Vagina (tissue), 2 donors: ENCODE measurements around the gene AGER. TPM values are rescaled to one million over a fixed set of nuclear protein-coding genes. Genes with fewer than 3 reads are reported as not detected.

Experiments
- DNase-seq, 2 donors: peaks; one replicate each; pipeline ENCODE4 v3.0.0-alpha.2; 2017; ENCODE audit errors: extremely low spot score in 2 of 2
- H3K27ac ChIP-seq: fragments of 200-600 bp; sonication (generic); one replicate; pipeline ENCODE4 v1.5.1; 2019
- H3K27me3 ChIP-seq: fragments of 200-600 bp; sonication (generic); one replicate; pipeline ENCODE4 v1.5.1; 2019
- H3K36me3 ChIP-seq, 2 donors: fragments of 200-600 bp; sonication (generic); one replicate each; pipeline ENCODE4 v1.5.1; 2017 to 2019
- H3K4me1 ChIP-seq: fragments of 200-600 bp; sonication (generic); one replicate; pipeline ENCODE4 v1.5.1; 2019
- H3K4me3 ChIP-seq, 2 donors: fragments of 200-600 bp; sonication (generic); 1 replicate in 1 of 2; 2 replicates in 1 of 2; pipeline ENCODE4 v1.5.1; 2016 to 2019
- H3K9me3 ChIP-seq: fragments of 200-600 bp; sonication (generic); one replicate; pipeline ENCODE4 v1.5.1; 2019
- CTCF ChIP-seq, 3 experiments: fragments of 450-650 bp in 2 of 3; fragments of 200-600 bp in 1 of 3; sonication (generic) in 1 of 3; IDR thresholded peaks; one replicate each; pipeline ENCODE4 v1.5.1; 2017 to 2019; ENCODE audit warnings: antibody characterized with exemption in 3 of 3, mild to moderate bottlenecking in 2 of 3, moderate library complexity in 2 of 3
- POLR2A ChIP-seq, 2 donors: fragments of 450-650 bp; IDR thresholded peaks; one replicate each; pipeline ENCODE4 v1.6.1; 2017; ENCODE audit warnings: antibody characterized with exemption in 2 of 2, mild to moderate bottlenecking in 2 of 2, moderate library complexity in 2 of 2
- POLR2AphosphoS5 ChIP-seq, 2 donors: sonication (generic); formaldehyde crosslinking; IDR thresholded peaks; one replicate each; pipeline ENCODE4 v1.9.0; 2017; ENCODE audit warnings: antibody characterized with exemption in 2 of 2, mild to moderate bottlenecking in 2 of 2, low read depth in 1 of 2; ENCODE audit not compliant: insufficient read depth in 1 of 2
- intact Hi-C: fragments of 100-400 bp; cut with DNase I; formaldehyde crosslinking; loops from one replicate; pipeline ENCODE4 v1.15.1; 2023
- total RNA-seq: library from RNA; depleted of rRNA; stranded (reverse); fragments of >200 nt; gene quantifications from one replicate; pipeline ENCODE4 v1.2.3, GENCODE V29; 2016

The AGER gene
- total RNA-seq: 8.1 TPM

DNA sequence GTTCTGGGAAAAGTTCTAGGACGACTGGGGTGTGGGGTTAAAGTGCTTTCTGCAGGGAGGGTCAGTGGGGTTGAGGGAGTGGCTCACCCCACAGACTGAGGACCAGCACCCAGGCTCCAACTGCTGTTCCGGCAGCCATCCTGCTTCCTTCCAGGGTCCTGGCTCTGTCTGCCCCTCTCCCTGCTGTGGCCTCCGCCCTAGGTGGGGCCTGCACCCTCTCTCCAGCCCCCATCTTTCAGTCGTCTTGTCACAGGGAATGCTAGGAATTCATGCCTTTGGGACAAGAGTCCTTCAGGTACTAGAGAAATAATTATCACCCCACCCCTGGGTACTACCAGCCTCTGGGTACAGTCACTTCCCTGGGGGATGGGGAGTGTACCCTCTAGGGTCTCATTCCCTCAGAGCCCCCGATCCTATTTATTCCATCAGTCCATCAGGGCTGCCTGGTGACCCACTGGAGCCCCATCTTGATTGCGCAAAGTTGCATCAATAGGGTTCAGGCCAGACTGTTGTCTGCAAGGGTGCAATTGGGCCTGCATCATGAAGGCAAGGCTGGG, at the start of gene AGER:
Gene AGER, minus strand, starts transcription at position 170 of the 557 bp plus-strand sequence. Its CDS starts 31 bp downstream, at position 139.
- no peaks in the 10 kb centered on the region for H3K9me3 ChIP-seq
- H3K27me3 ChIP-seq: no peaks in the 10 kb centered on the region
- peak within 1 kb of the TSS; percentile 99 for H3K27ac ChIP-seq
- DNase-seq: no peak
- H3K36me3 ChIP-seq: peaks cover 0 to 29% of the 10 kb centered on the region in 2 donors
- TF ChIP-seq POLR2A (IDR thresholded peaks at IDR 0.05) (no peak), CTCF (IDR thresholded peaks at IDR 0.05) (no peak), POLR2AphosphoS5 (IDR thresholded peaks at IDR 0.05; ENCODE audit: insufficient read depth in 1 of 2, low read depth in 1 of 2) (no peak)
- peaks cover 52% of the 10 kb centered on the region for H3K4me1 ChIP-seq
- H3K4me3 ChIP-seq: no peak within 1 kb of the TSS
- intact Hi-C loops: loop anchor here (10.0 kb wide), 1 partner anchor 1021 kb away; the partner anchor contains the start of genes HSD17B8, RING1, RXRB and SLC39A7

- intact Hi-C loops: no loop called here
- H3K27me3 ChIP-seq: no peaks in the 10 kb centered on the region
- no peak overlapping the region for H3K27ac ChIP-seq
- H3K9me3 ChIP-seq: no peaks in the 10 kb centered on the region
- TF ChIP-seq POLR2A (IDR thresholded peaks at IDR 0.05) (no peak), CTCF (IDR thresholded peaks at IDR 0.05) (no peak), POLR2AphosphoS5 (IDR thresholded peaks at IDR 0.05; ENCODE audit: insufficient read depth in 1 of 2, low read depth in 1 of 2) (no peak)
- H3K36me3 ChIP-seq: no peaks in the 10 kb centered on the region
- H3K4me3 ChIP-seq: no peak overlapping the region
- DNase-seq: no peak
- H3K4me1 ChIP-seq: no peaks in the 10 kb centered on the region
These were observed 42.4 kb upstream of the AGER start for GRCh38 chr6:32226434-32226833.

GRCh38 chr6:32224696-32225095, 40.6 kb upstream of the AGER start:
- intact Hi-C loops: no loop called here
- Histone ChIP-seq H3K36me3 (no peaks in the 10 kb centered on the region), H3K4me1 (no peaks in the 10 kb centered on the region), H3K9me3 (no peaks in the 10 kb centered on the region), H3K27me3 (no peaks in the 10 kb centered on the region), H3K4me3 (no peak overlapping the region), H3K27ac (no peak overlapping the region)
- no peak for TF ChIP-seq POLR2AphosphoS5 (IDR thresholded peaks at IDR 0.05; ENCODE audit: insufficient read depth in 1 of 2, low read depth in 1 of 2)
- TF ChIP-seq POLR2A (IDR thresholded peaks at IDR 0.05): no peak
- TF ChIP-seq CTCF (IDR thresholded peaks at IDR 0.05): no peak
- no peak for DNase-seq

GRCh38 chr6:32223258-32224235, 39.5 kb upstream of the AGER start, which contains the start of gene NOTCH4:
Gene NOTCH4 (minus strand): TSS chr6:32224067. CDS start chr6:32223928, 139 bp downstream.
- TF ChIP-seq POLR2A (IDR thresholded peaks at IDR 0.05) (no peak), POLR2AphosphoS5 (IDR thresholded peaks at IDR 0.05; ENCODE audit: insufficient read depth in 1 of 2, low read depth in 1 of 2) (no peak), CTCF (IDR thresholded peaks at IDR 0.05) (no peak)
- H3K27me3 ChIP-seq: no peaks in the 10 kb centered on the region
- H3K9me3 ChIP-seq: no peaks in the 10 kb centered on the region
- H3K4me3 ChIP-seq: peak within 1 kb of the TSS in 1 of 2 donors; percentile 16
- peak within 1 kb of the TSS; percentile 27 for H3K27ac ChIP-seq
- H3K4me1 ChIP-seq: no peaks in the 10 kb centered on the region
- intact Hi-C loops: no loop called here
- no peak for DNase-seq
- H3K36me3 ChIP-seq: no peaks in the 10 kb centered on the region
